Vagina (tissue), 2 donors: ENCODE measurements around the gene DNAH1. TPM values are rescaled to one million over a fixed set of nuclear protein-coding genes. Genes with fewer than 3 reads are reported as not detected.

ENCODE experiments used
- DNase-seq, 2 donors: peaks; one replicate each; pipeline ENCODE4 v3.0.0-alpha.2; 2017; ENCODE audit errors: extremely low spot score in 2 of 2
- H3K27ac ChIP-seq: fragments of 200-600 bp; sonication (generic); one replicate; pipeline ENCODE4 v1.5.1; 2019
- H3K27me3 ChIP-seq: fragments of 200-600 bp; sonication (generic); one replicate; pipeline ENCODE4 v1.5.1; 2019
- H3K36me3 ChIP-seq, 2 donors: fragments of 200-600 bp; sonication (generic); one replicate each; pipeline ENCODE4 v1.5.1; 2017 to 2019
- H3K4me1 ChIP-seq: fragments of 200-600 bp; sonication (generic); one replicate; pipeline ENCODE4 v1.5.1; 2019
- H3K4me3 ChIP-seq, 2 donors: fragments of 200-600 bp; sonication (generic); 1 replicate in 1 of 2; 2 replicates in 1 of 2; pipeline ENCODE4 v1.5.1; 2016 to 2019
- H3K9me3 ChIP-seq: fragments of 200-600 bp; sonication (generic); one replicate; pipeline ENCODE4 v1.5.1; 2019
- POLR2A ChIP-seq, 2 donors: fragments of 450-650 bp; IDR thresholded peaks; one replicate each; pipeline ENCODE4 v1.6.1; 2017; ENCODE audit warnings: antibody characterized with exemption in 2 of 2, mild to moderate bottlenecking in 2 of 2, moderate library complexity in 2 of 2
- POLR2AphosphoS5 ChIP-seq, 2 donors: sonication (generic); formaldehyde crosslinking; IDR thresholded peaks; one replicate each; pipeline ENCODE4 v1.9.0; 2017; ENCODE audit warnings: antibody characterized with exemption in 2 of 2, mild to moderate bottlenecking in 2 of 2, low read depth in 1 of 2; ENCODE audit not compliant: insufficient read depth in 1 of 2
- intact Hi-C: fragments of 100-400 bp; cut with DNase I; formaldehyde crosslinking; loops from one replicate; pipeline ENCODE4 v1.15.1; 2023
- total RNA-seq: library from RNA; depleted of rRNA; stranded (reverse); fragments of >200 nt; gene quantifications from one replicate; pipeline ENCODE4 v1.2.3, GENCODE V29; 2016
- TF ChIP-seq, protein P1 (sequence below), 3 experiments: fragments of 450-650 bp in 2 of 3; fragments of 200-600 bp in 1 of 3; sonication (generic) in 1 of 3; IDR thresholded peaks; one replicate each; pipeline ENCODE4 v1.5.1; 2017 to 2019; ENCODE audit warnings: antibody characterized with exemption in 3 of 3, mild to moderate bottlenecking in 2 of 3, moderate library complexity in 2 of 3

The DNAH1 gene
- total RNA-seq, 1 donor from 2014 or later, result 12.3 TPM

DNA sequence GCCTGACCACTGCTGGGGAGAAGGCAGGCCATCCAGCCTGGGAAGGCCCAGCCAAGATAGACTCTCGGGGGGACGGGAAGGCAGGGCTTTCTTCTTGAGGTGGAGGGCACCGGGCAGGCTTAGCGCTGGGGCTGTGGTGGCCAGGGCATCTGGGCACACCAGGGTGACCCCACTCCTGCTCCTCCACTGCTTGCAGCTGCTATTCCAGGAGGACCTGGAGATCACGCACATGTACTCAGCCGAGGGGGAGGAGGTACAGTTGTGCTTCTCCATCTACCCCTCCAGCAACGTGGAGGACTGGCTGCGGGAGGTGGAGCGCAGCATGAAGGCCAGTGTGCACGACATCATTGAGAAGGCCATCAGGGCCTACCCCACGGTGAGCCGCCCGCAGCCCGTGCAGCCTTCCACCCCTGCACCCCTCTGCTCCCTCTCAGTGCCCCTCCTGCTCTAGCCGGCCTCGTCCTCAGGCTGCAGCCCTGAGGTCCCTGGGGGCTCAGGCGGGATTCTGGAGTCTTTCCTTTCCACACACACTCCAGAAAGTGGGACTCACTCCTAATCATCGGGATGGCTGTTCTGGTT is 42.3 kb downstream of the DNAH1 start:
- Histone ChIP-seq H3K36me3 (peaks cover 0 to 12% of the 10 kb centered on the region in 2 donors), H3K27me3 (no peaks in the 10 kb centered on the region), H3K9me3 (no peaks in the 10 kb centered on the region), H3K4me1 (no peaks in the 10 kb centered on the region), H3K27ac (no peak overlapping the region), H3K4me3 (no peak overlapping the region)
- TF ChIP-seq POLR2AphosphoS5 (IDR thresholded peaks at IDR 0.05; ENCODE audit: insufficient read depth in 1 of 2, low read depth in 1 of 2) (no peak), POLR2A (IDR thresholded peaks at IDR 0.05) (no peak)
- TF ChIP-seq, protein P1, sequence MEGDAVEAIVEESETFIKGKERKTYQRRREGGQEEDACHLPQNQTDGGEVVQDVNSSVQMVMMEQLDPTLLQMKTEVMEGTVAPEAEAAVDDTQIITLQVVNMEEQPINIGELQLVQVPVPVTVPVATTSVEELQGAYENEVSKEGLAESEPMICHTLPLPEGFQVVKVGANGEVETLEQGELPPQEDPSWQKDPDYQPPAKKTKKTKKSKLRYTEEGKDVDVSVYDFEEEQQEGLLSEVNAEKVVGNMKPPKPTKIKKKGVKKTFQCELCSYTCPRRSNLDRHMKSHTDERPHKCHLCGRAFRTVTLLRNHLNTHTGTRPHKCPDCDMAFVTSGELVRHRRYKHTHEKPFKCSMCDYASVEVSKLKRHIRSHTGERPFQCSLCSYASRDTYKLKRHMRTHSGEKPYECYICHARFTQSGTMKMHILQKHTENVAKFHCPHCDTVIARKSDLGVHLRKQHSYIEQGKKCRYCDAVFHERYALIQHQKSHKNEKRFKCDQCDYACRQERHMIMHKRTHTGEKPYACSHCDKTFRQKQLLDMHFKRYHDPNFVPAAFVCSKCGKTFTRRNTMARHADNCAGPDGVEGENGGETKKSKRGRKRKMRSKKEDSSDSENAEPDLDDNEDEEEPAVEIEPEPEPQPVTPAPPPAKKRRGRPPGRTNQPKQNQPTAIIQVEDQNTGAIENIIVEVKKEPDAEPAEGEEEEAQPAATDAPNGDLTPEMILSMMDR (IDR thresholded peaks at IDR 0.05), result no peak
- DNase-seq, result no peak
- intact Hi-C loops, result no loop called here

DNA sequence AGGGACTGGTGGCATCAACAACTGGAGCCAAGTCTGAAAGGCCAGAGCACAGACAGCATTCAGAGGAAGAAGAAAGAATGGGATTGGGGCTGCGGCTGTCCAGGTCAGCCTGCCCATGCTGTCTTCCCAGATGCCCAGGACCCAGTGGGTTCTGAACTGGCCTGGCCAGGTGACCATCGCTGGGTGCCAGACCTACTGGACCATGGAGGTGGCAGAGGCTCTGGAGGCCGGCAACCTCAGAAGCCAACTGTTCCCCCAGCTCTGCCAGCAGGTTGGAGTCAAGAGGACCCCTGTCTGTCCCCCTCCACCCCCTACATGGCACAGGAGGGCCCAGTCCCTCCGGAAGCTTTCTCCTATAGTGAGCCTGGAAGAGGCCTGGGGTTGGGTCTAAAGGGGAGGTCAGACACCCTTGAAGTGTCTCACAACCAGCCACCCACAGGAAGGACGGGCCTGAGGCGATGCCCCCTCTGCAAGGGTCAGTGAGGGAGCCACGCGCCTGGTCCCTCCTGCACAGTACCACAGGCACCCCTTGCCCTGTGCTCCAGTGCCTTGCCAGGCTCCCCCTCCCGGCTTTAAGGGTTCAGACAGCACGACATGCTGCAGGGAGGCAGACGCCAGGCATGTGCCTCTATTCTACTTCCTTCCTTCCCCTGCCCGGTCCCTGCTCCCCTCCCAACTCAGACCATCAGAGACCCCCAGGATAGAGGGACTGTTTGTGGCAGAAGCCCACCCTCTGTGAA is 43.2 kb downstream of the DNAH1 start:
- Histone ChIP-seq H3K4me1 (no peaks in the 10 kb centered on the region), H3K9me3 (no peaks in the 10 kb centered on the region), H3K27ac (no peak overlapping the region), H3K27me3 (no peaks in the 10 kb centered on the region), H3K36me3 (peaks cover 0 to 12% of the 10 kb centered on the region in 2 donors), H3K4me3 (no peak overlapping the region)
- TF ChIP-seq POLR2AphosphoS5 (IDR thresholded peaks at IDR 0.05; ENCODE audit: insufficient read depth in 1 of 2, low read depth in 1 of 2) (no peak), POLR2A (IDR thresholded peaks at IDR 0.05) (no peak)
- TF ChIP-seq, protein P1 (IDR thresholded peaks at IDR 0.05), result no peak
- intact Hi-C loops, result no loop called here
- DNase-seq, result no peak

DNA sequence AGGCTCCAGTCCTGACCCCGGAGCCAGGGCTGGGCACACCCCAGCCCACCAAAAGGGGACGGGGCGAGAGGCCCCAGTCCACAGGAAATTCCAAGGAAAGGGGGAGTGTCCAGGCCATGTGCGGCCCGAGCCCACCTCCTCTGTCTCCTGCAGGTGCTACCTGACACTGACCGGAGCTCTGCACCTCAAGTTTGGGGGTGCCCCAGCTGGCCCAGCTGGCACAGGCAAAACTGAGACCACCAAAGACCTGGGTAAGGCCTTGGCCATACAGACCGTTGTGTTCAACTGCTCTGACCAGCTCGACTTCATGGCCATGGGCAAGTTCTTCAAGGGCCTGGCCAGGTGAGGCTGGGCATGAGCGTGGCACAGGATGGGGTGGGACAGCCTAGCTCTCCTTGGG is 44.9 kb downstream of the DNAH1 start:
- H3K27me3 ChIP-seq, result no peaks in the 10 kb centered on the region
- TF ChIP-seq POLR2AphosphoS5 (IDR thresholded peaks at IDR 0.05; ENCODE audit: insufficient read depth in 1 of 2, low read depth in 1 of 2) (no peak), POLR2A (IDR thresholded peaks at IDR 0.05) (no peak)
- TF ChIP-seq, protein P1 (IDR thresholded peaks at IDR 0.05), result no peak
- no peak overlapping the region for H3K27ac ChIP-seq
- intact Hi-C loops, result no loop called here
- H3K36me3 ChIP-seq, result peaks cover 0 to 5% of the 10 kb centered on the region in 2 donors
- no peaks in the 10 kb centered on the region for H3K4me1 ChIP-seq
- no peaks in the 10 kb centered on the region for H3K9me3 ChIP-seq
- no peak for DNase-seq
- no peak overlapping the region for H3K4me3 ChIP-seq

DNA sequence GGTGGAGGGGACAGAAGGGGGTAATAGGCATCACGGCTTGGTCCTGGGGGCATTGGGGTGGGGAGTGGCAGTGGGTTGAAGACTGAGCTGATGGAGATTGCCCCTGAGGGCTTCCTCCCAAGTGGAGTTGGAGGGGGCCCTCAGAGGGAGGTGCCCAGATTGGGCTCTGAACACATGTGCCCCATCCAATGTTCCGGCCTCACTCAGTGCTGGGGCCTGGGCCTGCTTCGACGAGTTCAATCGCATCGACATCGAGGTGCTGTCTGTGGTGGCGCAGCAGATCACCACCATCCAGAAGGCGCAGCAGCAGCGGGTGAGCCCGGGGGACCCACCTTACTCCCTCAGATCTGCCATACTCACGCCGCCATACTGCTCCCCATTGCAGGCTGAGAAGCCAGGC is 45.3 kb downstream of the DNAH1 start:
- Histone ChIP-seq H3K36me3 (peaks cover 0 to 5% of the 10 kb centered on the region in 2 donors), H3K4me3 (no peak overlapping the region), H3K27me3 (no peaks in the 10 kb centered on the region), H3K27ac (no peak overlapping the region), H3K4me1 (no peaks in the 10 kb centered on the region), H3K9me3 (no peaks in the 10 kb centered on the region)
- no peak for DNase-seq
- TF ChIP-seq POLR2A (IDR thresholded peaks at IDR 0.05) (no peak), POLR2AphosphoS5 (IDR thresholded peaks at IDR 0.05; ENCODE audit: insufficient read depth in 1 of 2, low read depth in 1 of 2) (no peak)
- TF ChIP-seq, protein P1 (IDR thresholded peaks at IDR 0.05), result no peak
- intact Hi-C loops, result no loop called here

DNA sequence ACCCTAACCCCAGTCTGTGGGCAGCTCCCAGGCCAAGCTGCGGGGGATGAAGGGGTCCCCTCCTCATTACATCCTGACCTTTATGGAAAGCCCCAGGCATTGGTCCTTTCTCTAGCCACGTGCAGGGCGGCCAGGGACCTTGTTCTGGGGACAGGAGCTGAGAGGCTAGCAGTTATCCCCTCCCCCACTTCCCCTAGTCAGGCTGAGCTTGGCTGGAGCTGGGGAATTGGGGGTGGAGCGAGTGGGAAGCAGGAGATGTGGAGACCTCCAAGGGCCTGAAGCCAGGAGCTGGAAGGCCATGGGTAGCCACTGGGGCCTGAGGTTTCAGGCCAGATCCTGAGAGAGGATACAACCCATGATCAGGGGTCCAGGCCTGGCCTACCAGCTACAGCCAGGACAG is 45.8 kb downstream of the DNAH1 start:
- Histone ChIP-seq H3K36me3 (peaks cover 0 to 5% of the 10 kb centered on the region in 2 donors), H3K27me3 (no peaks in the 10 kb centered on the region), H3K4me1 (no peaks in the 10 kb centered on the region), H3K4me3 (no peak overlapping the region), H3K9me3 (no peaks in the 10 kb centered on the region), H3K27ac (no peak overlapping the region)
- no peak for DNase-seq
- intact Hi-C loops, result no loop called here
- TF ChIP-seq POLR2A (IDR thresholded peaks at IDR 0.05) (no peak), POLR2AphosphoS5 (IDR thresholded peaks at IDR 0.05; ENCODE audit: insufficient read depth in 1 of 2, low read depth in 1 of 2) (no peak)
- TF ChIP-seq, protein P1 (IDR thresholded peaks at IDR 0.05), result no peak
